ENCODE results near the gene LRRC4C. TPM values are rescaled to one million over a fixed set of nuclear protein-coding genes. Genes with fewer than 3 reads are reported as not detected.

The LRRC4C gene
- total RNA-seq, 1 experiment from 2014 or later, result not detected

DNA sequence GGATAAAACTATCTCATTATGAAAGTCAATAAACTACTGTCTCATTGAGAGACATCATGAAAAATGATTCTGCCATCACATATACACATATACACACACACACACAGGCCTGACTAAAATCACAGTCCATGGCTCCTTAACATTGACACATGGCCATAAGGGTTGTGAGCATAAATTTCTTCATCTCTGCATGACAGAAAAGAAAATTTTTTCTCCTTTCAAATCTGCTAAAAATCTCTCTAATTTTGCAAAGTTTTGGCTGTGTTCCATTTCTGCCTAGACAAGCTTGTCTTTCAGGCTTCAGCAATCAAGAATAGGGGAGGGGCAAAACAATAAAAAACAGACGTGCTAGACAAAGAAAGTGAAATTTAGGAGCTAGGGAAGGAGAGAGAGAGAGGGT lies 324.5 kb downstream of the LRRC4C start:
- H3K36me3 ChIP-seq, result no peaks in the 10 kb centered on the region
- no peak for DNase-seq
- no peak overlapping the region for H3K4me3 ChIP-seq
- H3K27me3 ChIP-seq, result no peaks in the 10 kb centered on the region
- no peaks in the 10 kb centered on the region for H3K9me3 ChIP-seq

DNA sequence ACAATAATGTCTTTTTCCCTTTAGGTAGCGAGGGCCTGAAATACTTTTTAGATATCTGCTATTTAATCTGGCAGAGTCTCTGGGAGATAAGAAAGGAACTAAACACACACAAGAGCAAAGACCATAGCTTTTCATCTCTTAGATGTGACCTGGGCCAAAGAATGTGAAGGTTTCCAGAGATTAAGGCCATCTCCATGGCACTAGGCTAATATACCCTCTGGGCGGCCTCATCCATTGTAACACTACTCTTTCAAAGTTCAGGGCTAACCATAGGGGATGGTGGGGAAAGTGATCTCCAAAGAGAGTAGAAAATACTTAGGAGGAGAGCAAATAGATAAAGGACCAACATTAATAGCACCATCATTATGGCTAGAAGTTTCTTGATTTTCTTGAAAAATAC lies 326.4 kb downstream of the LRRC4C start:
- Histone ChIP-seq H3K9me3 (no peaks in the 10 kb centered on the region), H3K27me3 (no peaks in the 10 kb centered on the region), H3K4me3 (no peak overlapping the region), H3K36me3 (no peaks in the 10 kb centered on the region)
- no peak for DNase-seq

DNA sequence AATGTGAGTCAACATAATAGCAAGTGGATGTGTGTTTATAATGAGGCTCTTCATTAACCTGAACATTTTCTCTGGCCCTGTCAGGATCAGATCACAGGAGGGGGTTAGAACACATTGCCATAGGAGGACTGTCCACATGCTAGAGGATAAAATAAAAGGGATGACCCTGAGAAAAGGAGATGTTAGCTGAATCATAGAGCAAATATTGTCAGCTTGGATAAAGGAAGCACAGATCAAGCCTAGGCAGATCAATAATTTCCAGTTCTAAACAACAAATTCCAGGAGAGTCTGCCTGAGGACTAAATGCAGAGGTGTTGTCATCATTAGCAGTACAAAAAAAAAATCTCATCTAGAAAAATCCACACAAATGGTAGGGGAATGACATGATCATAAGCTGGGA lies 337.9 kb downstream of the LRRC4C start:
- Histone ChIP-seq H3K9me3 (no peaks in the 10 kb centered on the region), H3K36me3 (no peaks in the 10 kb centered on the region), H3K27me3 (no peaks in the 10 kb centered on the region), H3K4me3 (no peak overlapping the region)
- no peak for DNase-seq

DNA sequence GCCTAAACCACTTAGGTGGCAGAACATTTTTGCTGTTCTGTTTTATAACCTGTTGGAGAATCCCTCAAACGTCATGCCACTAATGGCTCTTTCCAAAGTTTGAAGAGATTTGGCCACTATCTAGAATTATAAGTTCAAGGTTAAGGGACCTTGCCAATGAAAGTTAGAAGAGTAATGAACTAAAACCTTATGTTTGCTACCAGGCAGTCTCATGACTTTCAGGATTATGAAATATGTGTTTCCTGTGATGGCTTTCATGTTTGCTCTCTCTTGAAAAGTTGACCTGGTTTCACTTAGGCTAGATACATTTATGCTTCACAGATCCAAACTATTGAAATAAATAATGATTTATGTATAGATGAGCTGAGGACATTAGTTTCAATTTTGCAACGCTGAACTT lies 340.0 kb downstream of the LRRC4C start:
- Histone ChIP-seq H3K36me3 (no peaks in the 10 kb centered on the region), H3K27me3 (no peaks in the 10 kb centered on the region), H3K9me3 (no peaks in the 10 kb centered on the region), H3K4me3 (no peak overlapping the region)
- no peak for DNase-seq

DNA sequence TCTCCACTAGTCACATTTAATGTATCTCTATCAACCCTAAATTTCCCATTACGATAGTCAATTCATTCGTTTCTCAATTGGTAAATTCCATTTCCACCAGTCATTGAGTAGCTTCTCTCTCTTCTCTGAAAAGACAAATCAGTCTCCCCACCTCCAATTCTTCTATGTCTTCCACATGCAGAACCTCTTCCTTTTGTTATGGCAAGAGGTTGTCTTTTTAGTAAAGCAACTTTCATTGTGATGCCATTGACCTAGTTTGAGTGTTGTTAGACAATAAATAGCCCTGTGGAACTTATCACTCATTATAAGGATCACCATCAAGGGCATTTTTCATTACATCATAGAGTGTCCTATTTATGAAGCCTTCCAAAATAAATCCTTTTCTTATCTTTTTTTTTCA lies 340.9 kb downstream of the LRRC4C start:
- Histone ChIP-seq H3K4me3 (no peak overlapping the region), H3K36me3 (no peaks in the 10 kb centered on the region), H3K9me3 (no peaks in the 10 kb centered on the region), H3K27me3 (no peaks in the 10 kb centered on the region)
- no peak for DNase-seq

DNA sequence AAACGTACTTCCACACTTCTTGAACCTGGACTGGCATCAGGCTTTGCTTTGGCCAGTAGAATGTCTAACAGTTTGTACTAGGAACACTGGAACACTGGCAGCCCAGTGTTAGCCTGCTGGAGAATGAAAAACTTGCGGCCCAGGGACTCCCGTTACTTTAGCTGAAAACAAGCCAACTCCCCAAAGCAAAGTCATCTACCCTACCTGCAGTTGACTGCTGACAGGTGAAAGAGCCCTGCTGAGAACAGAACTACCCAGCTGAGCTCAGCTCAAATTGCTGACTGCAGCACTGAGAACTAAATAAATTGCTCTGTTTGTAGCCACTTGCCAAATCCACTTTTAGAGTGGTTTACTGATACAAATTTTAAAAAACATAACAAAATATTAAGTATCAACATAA lies 342.5 kb downstream of the LRRC4C start:
- Histone ChIP-seq H3K4me3 (no peak overlapping the region), H3K27me3 (no peaks in the 10 kb centered on the region), H3K36me3 (no peaks in the 10 kb centered on the region), H3K9me3 (no peaks in the 10 kb centered on the region)
- DNase-seq, result no peak

DNA sequence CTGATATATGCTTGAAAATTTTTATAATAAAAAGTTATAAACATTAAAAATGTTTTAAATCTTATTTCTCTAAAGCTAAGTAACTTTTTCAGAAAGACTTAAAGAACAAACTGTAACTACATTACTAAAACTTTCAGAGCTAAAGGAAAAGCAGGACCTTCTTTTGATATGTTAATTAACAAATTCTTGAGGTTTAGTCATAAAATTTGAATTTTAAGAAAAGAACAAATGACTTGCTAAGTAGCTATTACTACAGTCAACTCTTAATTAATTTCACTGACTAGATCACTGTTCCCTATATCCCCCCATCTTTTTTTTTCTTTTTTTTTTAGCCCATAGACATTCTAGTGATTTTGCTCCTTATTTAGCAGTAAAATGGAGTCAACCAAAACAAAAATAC lies 344.4 kb downstream of the LRRC4C start:
- Histone ChIP-seq H3K36me3 (no peaks in the 10 kb centered on the region), H3K9me3 (no peaks in the 10 kb centered on the region), H3K27me3 (no peaks in the 10 kb centered on the region), H3K4me3 (no peak overlapping the region)
- DNase-seq, result no peak

DNA sequence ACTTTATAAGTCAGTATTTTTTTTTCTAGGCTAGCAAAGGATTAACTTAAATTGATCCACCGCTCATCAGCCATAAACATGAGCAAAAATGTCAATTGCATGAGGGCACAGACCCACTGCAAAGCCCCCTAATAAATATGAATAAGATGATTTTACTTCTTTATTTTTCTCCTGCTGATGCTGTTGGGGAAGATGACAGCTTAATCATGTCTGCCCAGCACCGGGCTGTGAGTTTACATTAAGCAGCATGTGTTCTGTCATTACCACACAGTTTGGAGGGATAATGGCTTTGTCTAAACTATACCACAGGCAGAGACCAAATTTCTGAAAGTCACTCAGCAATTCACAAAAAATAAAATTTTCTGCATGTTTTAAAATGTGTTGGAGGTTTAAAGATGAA lies 346.3 kb downstream of the LRRC4C start:
- Histone ChIP-seq H3K9me3 (no peaks in the 10 kb centered on the region), H3K4me3 (no peak overlapping the region), H3K27me3 (no peaks in the 10 kb centered on the region), H3K36me3 (no peaks in the 10 kb centered on the region)
- DNase-seq, result no peak

DNA sequence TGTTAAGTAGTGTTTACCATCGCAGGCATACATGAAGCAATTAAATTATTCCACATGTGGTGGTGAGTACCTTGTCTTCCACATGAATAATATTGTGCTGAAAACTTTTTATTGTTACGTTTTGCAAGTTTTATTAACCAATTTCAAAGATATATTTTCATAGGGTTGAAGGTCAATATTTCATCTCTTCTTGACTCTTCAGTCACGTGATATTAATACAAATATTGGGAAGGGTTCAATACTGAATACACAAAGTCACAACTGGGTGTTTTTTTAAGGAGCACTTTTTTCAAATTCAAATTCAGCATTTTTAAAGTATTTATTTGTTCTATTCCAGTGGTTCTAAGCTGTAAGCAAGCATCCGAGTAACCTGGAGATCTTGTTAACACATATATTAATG lies 348.9 kb downstream of the LRRC4C start:
- Histone ChIP-seq H3K9me3 (no peaks in the 10 kb centered on the region), H3K4me3 (no peak overlapping the region), H3K36me3 (no peaks in the 10 kb centered on the region), H3K27me3 (no peaks in the 10 kb centered on the region)
- no peak for DNase-seq

DNA sequence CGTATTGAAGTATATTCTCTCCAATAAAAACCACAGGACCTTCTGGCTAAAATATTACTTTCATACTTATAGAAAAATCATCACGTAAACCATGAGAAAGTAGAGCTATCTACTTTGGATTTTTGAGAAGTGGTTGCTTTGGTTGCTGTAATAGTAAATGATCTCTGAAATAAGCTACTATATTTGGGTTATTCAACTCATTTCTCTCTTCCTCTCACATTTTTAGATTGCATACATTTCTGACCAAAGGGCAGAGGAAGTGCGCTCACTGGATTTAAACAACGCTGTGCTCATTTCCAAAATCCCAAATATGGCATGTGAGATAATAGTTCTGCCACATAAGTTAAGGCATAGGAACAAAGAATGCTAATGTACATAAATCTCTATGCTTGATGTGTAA lies 357.0 kb downstream of the LRRC4C start:
- Histone ChIP-seq H3K4me3 (no peak overlapping the region), H3K36me3 (no peaks in the 10 kb centered on the region), H3K27me3 (no peaks in the 10 kb centered on the region), H3K9me3 (peaks cover 5% of the 10 kb centered on the region)
- DNase-seq, result no peak

DNA sequence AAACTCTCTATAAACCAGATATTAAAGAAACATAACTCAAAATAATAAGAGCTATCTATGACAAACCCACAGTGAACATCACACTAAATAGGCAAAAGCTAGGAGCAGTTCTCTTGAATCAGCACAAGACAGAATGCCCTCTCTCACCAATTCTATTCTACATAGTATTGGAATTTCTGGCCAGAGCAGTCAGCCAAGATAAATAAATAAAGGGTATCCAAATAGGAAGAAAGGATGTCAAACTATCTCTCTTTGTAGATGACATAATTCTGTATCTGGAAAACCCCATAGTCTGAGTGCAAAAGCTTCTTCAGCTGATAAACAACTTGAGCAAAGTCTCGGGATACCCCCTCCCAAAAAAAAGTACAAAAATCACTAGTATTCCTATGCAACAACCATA lies 359.8 kb downstream of the LRRC4C start:
- Histone ChIP-seq H3K36me3 (no peaks in the 10 kb centered on the region), H3K27me3 (no peaks in the 10 kb centered on the region), H3K9me3 (peaks cover 7% of the 10 kb centered on the region), H3K4me3 (no peak overlapping the region)
- DNase-seq, result no peak

DNA sequence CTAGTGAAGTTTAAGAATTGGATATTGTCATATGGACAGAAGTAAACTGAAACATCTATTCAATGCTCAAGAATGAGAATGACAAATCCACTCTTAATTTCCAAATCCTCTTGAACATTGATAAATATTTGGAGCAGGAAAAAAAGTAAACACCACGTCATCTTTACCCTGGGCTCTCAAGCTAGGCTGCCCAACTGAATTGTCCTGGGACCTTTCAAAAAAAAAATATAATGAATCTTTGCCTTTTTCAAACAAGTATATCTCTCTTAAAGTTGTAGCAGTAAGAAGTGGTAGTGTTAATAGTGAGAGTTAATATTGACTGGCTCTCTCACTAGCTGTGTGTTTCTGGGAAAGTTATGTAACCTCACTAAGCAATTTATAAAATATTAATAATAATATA lies 374.3 kb downstream of the LRRC4C start:
- Histone ChIP-seq H3K27me3 (no peaks in the 10 kb centered on the region), H3K9me3 (no peaks in the 10 kb centered on the region), H3K36me3 (no peaks in the 10 kb centered on the region), H3K4me3 (no peak overlapping the region)
- DNase-seq, result no peak

DNA sequence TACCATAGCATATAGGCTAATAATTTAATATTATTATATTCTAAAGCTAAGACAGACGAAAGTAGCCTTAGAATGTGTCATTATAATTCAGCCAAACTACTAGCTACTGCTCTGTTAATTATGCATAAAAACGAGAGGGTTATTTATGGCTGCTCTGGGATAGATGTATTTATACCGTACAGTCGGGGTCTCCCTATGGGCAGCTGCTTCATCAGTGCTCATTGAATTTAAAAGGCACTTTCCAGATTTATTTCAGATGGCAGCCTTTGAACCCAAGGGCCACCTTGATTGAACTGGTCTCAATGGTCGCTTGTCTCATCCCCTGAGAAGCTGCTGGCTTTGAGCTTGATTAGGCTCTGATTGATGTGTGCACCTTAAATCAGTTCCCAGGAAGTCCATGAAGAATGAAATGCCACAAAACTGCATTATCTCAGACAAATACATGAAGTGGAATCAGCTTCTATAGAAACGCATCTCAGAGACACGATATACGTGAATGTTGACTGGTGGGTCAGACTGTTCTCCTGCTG lies 377.6 kb downstream of the LRRC4C start:
- no peaks in the 10 kb centered on the region for H3K27me3 ChIP-seq
- no peak overlapping the region for H3K4me3 ChIP-seq
- H3K36me3 ChIP-seq, result no peaks in the 10 kb centered on the region
- no peak for DNase-seq
- H3K9me3 ChIP-seq, result no peaks in the 10 kb centered on the region

DNA sequence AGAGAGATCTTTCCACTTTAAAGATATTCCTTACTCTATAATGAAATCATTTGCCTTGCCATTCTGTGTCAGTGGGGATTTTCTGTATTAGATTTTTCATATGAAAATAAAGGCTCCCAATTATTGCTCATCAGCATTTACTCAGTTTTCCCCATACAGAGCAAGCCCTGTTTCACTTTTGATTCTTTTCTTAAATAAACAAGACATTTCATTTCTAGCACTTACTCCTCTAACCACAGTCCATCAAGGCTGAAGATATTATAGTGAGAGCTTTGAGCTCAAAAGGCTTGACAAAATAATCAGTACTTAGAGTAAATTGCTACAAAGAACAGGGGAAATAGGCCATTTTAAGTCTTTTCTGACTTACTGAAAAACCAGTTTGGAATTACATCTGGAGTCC lies 385.1 kb downstream of the LRRC4C start:
- no peaks in the 10 kb centered on the region for H3K36me3 ChIP-seq
- no peak for DNase-seq
- H3K27me3 ChIP-seq, result no peaks in the 10 kb centered on the region
- H3K4me3 ChIP-seq, result no peak overlapping the region
- H3K9me3 ChIP-seq, result peaks cover 11% of the 10 kb centered on the region; the same call in 1 of the 2 replicates

DNA sequence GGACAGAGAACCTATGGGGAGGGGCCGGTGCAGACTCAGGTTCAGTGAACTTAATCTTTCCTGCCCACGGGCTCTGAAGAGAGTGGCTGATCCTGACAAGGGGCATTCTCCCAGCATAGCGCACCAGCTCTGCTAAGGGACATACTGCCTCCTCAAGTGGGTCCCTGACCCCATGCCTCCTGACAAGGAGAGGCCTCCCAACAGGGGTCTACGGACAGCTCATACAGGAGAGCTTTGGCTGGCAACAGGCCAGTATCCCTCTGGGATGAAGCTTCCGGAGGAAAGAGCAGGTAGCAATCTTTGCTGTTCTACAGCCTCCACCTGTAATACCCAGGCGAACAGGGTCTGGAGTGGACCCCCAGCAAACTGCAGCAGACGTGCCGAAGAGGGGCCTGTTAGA lies 394.0 kb downstream of the LRRC4C start:
- no peaks in the 10 kb centered on the region for H3K27me3 ChIP-seq
- DNase-seq, result no peak
- no peak overlapping the region for H3K4me3 ChIP-seq
- no peaks in the 10 kb centered on the region for H3K36me3 ChIP-seq
- H3K9me3 ChIP-seq, result peaks cover 7% of the 10 kb centered on the region; the same call in 1 of the 2 replicates

DNA sequence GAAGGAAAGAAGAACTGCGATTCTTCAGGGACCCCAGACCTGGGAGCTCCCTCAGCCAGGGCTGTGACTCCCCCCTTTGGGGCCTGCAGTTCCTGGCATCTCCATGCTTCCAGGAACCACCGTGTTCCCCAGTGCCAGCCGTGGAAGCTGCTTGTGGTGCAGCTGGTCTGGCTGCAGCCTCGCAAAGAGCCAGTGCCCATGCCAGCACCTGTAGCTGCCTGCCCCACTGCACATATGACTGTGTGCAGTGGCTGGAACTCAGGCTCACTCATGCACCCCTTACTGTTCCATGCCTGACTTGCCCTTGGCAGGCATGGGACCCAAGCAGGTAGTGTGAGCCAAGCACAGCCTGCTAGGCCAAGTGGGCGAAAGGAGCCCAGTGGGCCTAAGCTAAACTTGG lies 401.3 kb downstream of the LRRC4C start:
- Histone ChIP-seq H3K9me3 (no peaks in the 10 kb centered on the region), H3K36me3 (no peaks in the 10 kb centered on the region), H3K27me3 (no peaks in the 10 kb centered on the region), H3K4me3 (no peak overlapping the region)
- no peak for DNase-seq

DNA sequence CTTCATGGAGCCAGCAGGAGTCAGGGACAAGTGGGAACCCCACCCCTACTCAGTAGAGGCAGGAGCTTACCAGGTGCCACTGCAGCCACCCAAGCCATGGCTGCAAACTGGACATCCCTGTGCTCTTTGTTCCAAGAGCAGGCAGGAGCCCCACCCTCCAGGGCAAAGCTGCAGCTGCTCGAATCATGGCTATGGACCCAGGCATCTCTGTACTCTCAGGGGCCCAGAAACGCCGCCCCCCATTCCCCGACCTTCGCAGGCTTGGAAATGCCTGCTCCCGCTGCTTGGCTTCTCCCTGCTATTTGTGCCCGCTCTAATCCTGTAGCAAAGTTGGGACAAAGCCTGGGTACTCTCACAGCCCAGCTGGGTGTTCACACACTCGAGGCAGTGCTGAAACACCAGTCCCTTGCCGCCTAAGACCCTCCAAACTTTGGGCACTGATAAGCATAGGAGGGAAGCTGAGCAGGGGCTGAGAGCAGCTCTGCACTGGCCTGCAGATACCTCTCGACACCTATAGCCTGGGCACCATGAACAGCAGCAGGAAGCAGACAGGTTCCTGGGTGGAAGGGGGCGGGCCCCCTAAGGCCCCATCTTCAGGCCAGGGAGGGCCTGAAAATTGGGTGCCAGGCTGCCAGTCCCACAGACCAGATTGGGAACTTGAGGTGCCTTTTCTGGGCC lies 402.4 kb downstream of the LRRC4C start:
- no peak for DNase-seq
- Histone ChIP-seq H3K4me3 (no peak overlapping the region), H3K9me3 (no peaks in the 10 kb centered on the region), H3K27me3 (no peaks in the 10 kb centered on the region), H3K36me3 (no peaks in the 10 kb centered on the region)

DNA sequence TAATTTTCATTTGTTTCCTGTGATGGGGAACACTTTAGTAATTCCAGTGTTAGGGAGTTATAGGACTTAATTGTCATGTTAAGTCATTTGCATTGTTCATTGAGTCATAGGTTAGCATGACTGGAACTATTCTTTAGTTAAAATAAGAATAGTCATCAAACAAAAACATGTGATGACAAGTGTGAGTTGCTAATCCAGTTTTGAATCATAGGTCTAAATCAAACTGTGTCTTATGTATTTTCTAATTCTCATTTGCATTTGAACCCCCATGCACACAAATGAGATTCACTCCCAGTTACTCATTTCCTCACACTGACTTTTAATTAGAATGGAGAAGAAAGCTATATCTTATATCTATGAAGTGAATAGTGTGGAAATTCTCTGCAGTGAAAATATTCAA lies 405.6 kb downstream of the LRRC4C start:
- Histone ChIP-seq H3K36me3 (no peaks in the 10 kb centered on the region), H3K4me3 (no peak overlapping the region), H3K27me3 (no peaks in the 10 kb centered on the region), H3K9me3 (no peaks in the 10 kb centered on the region)
- DNase-seq, result no peak

All from MG63 (cell line).